ENCODE results near the gene NR5A2.

NR5A2 gene

GRCh38 chr1:200075938-200076546 lies 48.5 kb downstream of the NR5A2 start:
- H3K9ac ChIP-seq (ENCODE audit: low read length), result no peak overlapping the region
- no peaks in the 10 kb centered on the region for H3K9me3 ChIP-seq (ENCODE audit: control insufficient read depth, low read depth, low read length)
- peaks cover 5% of the 10 kb centered on the region for H3K27me3 ChIP-seq (ENCODE audit: control insufficient read depth, insufficient read depth, low read length)
- no peak overlapping the region for H3K4me3 ChIP-seq (ENCODE audit: low read length)
- no peaks in the 10 kb centered on the region for H3K36me3 ChIP-seq (ENCODE audit: control insufficient read depth, low read depth, low read length)
- H3K4me1 ChIP-seq (ENCODE audit: control insufficient read depth, low read depth, low read length), result peaks cover 22% of the 10 kb centered on the region
- no peak overlapping the region for H3K27ac ChIP-seq (ENCODE audit: low read length)

DNA sequence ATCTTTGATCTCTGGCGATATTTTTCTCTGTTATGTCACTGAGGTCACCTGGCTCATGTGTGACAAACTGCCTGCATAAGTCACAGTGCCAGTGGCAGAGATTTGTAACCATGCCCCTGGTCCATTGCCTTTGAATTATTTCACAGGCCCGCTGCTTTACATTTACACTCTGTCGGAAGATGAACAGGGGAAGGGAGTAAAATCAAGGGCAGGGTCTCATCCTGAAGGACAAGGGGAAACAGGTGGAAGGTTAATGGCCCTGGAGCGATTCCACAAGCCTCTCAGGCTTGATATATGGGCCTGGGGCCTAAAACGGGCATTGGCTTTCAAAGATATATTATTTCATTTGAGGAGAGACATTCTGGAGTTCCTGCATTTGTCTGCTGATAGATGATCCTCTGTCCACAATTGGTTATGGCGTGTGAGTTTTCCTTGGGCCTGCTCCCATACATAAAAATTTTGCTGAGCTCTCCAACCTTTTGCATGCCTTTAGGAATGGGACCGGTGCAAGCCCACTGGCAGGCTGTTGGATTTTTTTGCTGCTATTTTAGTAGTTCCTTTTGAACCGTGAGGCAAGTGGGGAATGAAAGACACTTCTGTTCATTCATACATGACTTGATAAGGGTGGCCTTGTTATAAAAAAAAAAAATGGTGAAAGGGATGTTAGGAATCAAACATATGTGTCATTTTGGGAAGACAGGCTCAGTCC lies 51.9 kb downstream of the NR5A2 start:
- Histone ChIP-seq H3K9ac (ENCODE audit: low read length) (no peak overlapping the region), H3K9me3 (ENCODE audit: control insufficient read depth, low read depth, low read length) (no peaks in the 10 kb centered on the region), H3K27ac (ENCODE audit: low read length) (no peak overlapping the region), H3K4me1 (ENCODE audit: control insufficient read depth, low read depth, low read length) (peaks cover 38% of the 10 kb centered on the region), H3K36me3 (ENCODE audit: control insufficient read depth, low read depth, low read length) (no peaks in the 10 kb centered on the region), H3K27me3 (ENCODE audit: control insufficient read depth, insufficient read depth, low read length) (peaks cover 5% of the 10 kb centered on the region), H3K4me3 (ENCODE audit: low read length) (no peak overlapping the region)

DNA sequence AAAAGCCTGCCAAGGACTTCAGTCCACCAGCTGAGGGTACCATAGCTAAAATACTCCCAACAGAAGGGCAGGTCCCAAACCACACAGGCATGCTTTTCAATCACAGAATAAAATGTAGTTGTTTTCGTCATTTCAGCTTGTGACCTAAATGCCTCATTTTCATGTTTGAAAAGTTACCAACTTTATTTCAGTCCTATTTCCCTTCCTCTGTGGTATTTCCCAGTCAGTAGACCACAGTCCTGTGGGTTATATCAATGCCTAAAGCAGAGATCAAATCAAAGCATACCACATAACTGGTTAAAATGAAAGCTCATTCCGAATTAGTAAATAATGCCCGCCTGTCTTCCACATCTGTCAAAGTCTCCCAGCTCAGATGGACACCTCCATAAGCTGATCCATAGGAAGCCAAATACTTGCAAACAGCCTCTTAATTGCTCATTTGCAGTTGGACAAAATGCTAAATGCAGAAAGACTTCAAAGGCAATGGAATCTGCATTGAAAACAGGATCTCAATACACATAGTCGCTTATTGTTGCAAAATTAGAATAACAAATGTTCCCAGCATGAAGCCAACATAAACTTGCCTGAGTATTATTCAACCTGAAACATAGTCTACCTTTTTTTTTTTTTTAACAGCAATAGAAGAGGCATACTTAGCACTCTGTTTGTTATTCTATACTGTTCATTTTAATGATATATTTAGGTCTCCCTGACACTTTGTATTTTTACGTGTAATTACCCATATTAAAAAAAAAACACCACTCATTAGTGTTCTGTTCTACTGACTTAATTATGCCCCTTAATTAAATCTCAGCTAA lies 53.9 kb downstream of the NR5A2 start:
- Histone ChIP-seq H3K27me3 (ENCODE audit: control insufficient read depth, insufficient read depth, low read length) (peaks cover 5% of the 10 kb centered on the region), H3K27ac (ENCODE audit: low read length) (no peak overlapping the region), H3K9me3 (ENCODE audit: control insufficient read depth, low read depth, low read length) (no peaks in the 10 kb centered on the region), H3K9ac (ENCODE audit: low read length) (no peak overlapping the region), H3K4me3 (ENCODE audit: low read length) (peak overlapping the region; percentile 36), H3K4me1 (ENCODE audit: control insufficient read depth, low read depth, low read length) (peaks cover 30% of the 10 kb centered on the region), H3K36me3 (ENCODE audit: control insufficient read depth, low read depth, low read length) (no peaks in the 10 kb centered on the region)

GRCh38 chr1:200081969-200082245 lies 54.4 kb downstream of the NR5A2 start:
- Histone ChIP-seq H3K4me3 (ENCODE audit: low read length) (peak overlapping the region; percentile 36), H3K27me3 (ENCODE audit: control insufficient read depth, insufficient read depth, low read length) (peaks cover 5% of the 10 kb centered on the region), H3K27ac (ENCODE audit: low read length) (no peak overlapping the region), H3K4me1 (ENCODE audit: control insufficient read depth, low read depth, low read length) (peaks cover 29% of the 10 kb centered on the region), H3K36me3 (ENCODE audit: control insufficient read depth, low read depth, low read length) (no peaks in the 10 kb centered on the region), H3K9ac (ENCODE audit: low read length) (no peak overlapping the region), H3K9me3 (ENCODE audit: control insufficient read depth, low read depth, low read length) (no peaks in the 10 kb centered on the region)

- H3K27me3 ChIP-seq (ENCODE audit: control insufficient read depth, insufficient read depth, low read length), result peaks cover 5% of the 10 kb centered on the region
- H3K4me1 ChIP-seq (ENCODE audit: control insufficient read depth, low read depth, low read length), result peaks cover 29% of the 10 kb centered on the region
- H3K9me3 ChIP-seq (ENCODE audit: control insufficient read depth, low read depth, low read length), result no peaks in the 10 kb centered on the region
- H3K36me3 ChIP-seq (ENCODE audit: control insufficient read depth, low read depth, low read length), result no peaks in the 10 kb centered on the region
- H3K9ac ChIP-seq (ENCODE audit: low read length), result no peak overlapping the region
- no peak overlapping the region for H3K27ac ChIP-seq (ENCODE audit: low read length)
- no peak overlapping the region for H3K4me3 ChIP-seq (ENCODE audit: low read length)
Measured at GRCh38 chr1:200082329-200082728, 54.8 kb downstream of the NR5A2 start.

DNA sequence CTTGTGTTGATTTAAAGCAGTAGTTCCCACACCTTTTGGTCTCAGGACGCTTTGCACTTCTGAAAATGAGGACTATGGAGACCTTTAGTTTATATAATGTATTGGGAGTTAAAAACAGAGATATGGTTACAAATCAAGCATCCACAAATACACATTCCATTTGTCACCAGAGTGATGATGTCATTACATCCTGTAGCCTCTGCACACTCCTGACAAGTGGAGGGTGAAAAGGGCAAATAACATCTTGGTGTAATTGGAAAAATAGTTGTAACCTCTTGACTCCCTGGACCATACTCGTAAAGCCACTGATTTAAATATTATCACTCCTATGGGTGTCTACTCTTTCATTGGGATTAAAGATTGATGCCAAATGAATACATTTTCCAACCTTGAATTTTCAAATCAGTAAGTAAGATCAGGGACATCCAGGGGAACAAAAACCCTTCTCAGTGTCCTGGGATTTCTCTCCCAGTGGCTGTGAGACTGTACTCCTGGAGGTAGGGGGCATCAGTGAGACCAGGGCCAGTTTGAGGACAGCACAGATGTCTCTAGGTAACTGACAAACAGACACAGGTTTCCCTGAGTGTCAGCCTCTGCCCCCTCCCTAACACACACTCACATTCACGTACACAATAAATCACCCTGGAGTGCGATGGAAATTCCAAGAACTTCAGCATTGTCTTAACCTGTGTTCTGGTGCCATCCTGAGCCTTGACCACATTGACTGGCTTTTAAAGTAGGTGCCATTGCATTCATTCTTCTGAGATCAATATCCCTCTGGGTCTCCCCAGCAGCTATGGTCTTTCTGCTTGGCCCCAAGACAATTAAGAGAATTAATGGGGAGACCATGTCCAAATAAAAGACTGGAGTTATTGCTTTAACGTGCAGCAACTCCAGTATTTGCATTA lies 63.0 kb downstream of the NR5A2 start:
- Histone ChIP-seq H3K4me1 (ENCODE audit: control insufficient read depth, low read depth, low read length) (no peaks in the 10 kb centered on the region), H3K27me3 (ENCODE audit: control insufficient read depth, insufficient read depth, low read length) (no peaks in the 10 kb centered on the region), H3K9ac (ENCODE audit: low read length) (no peak overlapping the region), H3K36me3 (ENCODE audit: control insufficient read depth, low read depth, low read length) (no peaks in the 10 kb centered on the region), H3K9me3 (ENCODE audit: control insufficient read depth, low read depth, low read length) (no peaks in the 10 kb centered on the region), H3K4me3 (ENCODE audit: low read length) (no peak overlapping the region), H3K27ac (ENCODE audit: low read length) (no peak overlapping the region)

- no peak overlapping the region for H3K4me3 ChIP-seq (ENCODE audit: low read length)
- H3K9me3 ChIP-seq (ENCODE audit: control insufficient read depth, low read depth, low read length), result no peaks in the 10 kb centered on the region
- H3K4me1 ChIP-seq (ENCODE audit: control insufficient read depth, low read depth, low read length), result no peaks in the 10 kb centered on the region
- no peaks in the 10 kb centered on the region for H3K27me3 ChIP-seq (ENCODE audit: control insufficient read depth, insufficient read depth, low read length)
- no peak overlapping the region for H3K9ac ChIP-seq (ENCODE audit: low read length)
- no peaks in the 10 kb centered on the region for H3K36me3 ChIP-seq (ENCODE audit: control insufficient read depth, low read depth, low read length)
- H3K27ac ChIP-seq (ENCODE audit: low read length), result no peak overlapping the region
Measured at GRCh38 chr1:200095057-200095577, 67.6 kb downstream of the NR5A2 start.

DNA sequence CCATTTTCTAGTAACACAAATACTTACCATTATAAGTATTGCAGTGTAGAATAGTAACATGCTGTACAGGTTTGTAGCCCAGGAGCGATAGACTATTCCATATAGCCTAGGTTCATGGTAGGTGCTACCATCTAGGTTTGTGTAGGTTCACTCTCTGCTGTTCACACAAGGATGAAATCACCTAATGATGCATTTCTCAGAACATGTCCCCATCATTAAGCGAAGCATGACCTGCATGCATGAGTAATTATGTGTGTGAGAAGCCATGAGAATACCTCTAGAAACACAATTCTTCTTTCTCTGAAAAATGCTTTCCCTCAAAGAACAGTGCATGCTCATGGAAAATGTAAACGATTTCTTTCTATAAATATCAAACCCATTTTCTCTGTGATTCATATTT lies 69.3 kb downstream of the NR5A2 start:
- no peaks in the 10 kb centered on the region for H3K4me1 ChIP-seq (ENCODE audit: control insufficient read depth, low read depth, low read length)
- no peak overlapping the region for H3K27ac ChIP-seq (ENCODE audit: low read length)
- no peaks in the 10 kb centered on the region for H3K27me3 ChIP-seq (ENCODE audit: control insufficient read depth, insufficient read depth, low read length)
- H3K9ac ChIP-seq (ENCODE audit: low read length), result no peak overlapping the region
- no peak overlapping the region for H3K4me3 ChIP-seq (ENCODE audit: low read length)
- no peaks in the 10 kb centered on the region for H3K9me3 ChIP-seq (ENCODE audit: control insufficient read depth, low read depth, low read length)
- no peaks in the 10 kb centered on the region for H3K36me3 ChIP-seq (ENCODE audit: control insufficient read depth, low read depth, low read length)

GRCh38 chr1:200099040-200099439 lies 71.5 kb downstream of the NR5A2 start:
- Histone ChIP-seq H3K4me1 (ENCODE audit: control insufficient read depth, low read depth, low read length) (no peaks in the 10 kb centered on the region), H3K9ac (ENCODE audit: low read length) (no peak overlapping the region), H3K36me3 (ENCODE audit: control insufficient read depth, low read depth, low read length) (no peaks in the 10 kb centered on the region), H3K27ac (ENCODE audit: low read length) (no peak overlapping the region), H3K9me3 (ENCODE audit: control insufficient read depth, low read depth, low read length) (no peaks in the 10 kb centered on the region), H3K27me3 (ENCODE audit: control insufficient read depth, insufficient read depth, low read length) (no peaks in the 10 kb centered on the region), H3K4me3 (ENCODE audit: low read length) (no peak overlapping the region)

DNA sequence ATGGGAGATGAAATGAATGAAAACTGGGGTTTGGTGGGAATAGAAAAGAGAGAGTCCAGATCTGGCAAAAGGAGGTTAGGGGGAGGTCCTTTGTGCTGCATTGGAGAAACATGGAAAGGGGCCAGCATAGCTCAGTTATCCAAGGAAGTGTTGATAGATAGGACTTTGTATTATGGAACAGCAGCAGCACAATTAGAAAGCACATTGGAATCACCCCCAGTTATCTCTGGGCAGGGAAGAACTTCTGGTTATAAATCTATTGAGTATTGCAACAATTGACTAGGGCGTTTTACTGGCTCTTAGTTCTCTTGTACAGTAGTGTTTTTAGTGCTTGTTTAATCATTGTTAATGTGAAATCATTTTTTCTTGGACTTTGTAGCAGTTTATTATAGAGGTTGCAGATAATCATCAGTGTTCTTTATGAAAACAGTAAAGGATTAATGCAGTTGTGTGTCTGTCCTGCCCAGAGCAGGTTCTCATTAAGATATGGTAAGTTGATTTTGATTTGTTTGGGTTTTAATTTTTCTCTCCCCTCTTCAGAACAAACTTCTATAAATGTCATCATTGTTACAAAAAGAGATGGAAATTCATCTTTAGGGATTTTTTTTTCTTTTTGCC lies 76.6 kb downstream of the NR5A2 start:
- no peaks in the 10 kb centered on the region for H3K4me1 ChIP-seq (ENCODE audit: control insufficient read depth, low read depth, low read length)
- no peak overlapping the region for H3K9ac ChIP-seq (ENCODE audit: low read length)
- no peaks in the 10 kb centered on the region for H3K9me3 ChIP-seq (ENCODE audit: control insufficient read depth, low read depth, low read length)
- H3K27ac ChIP-seq (ENCODE audit: low read length), result no peak overlapping the region
- no peaks in the 10 kb centered on the region for H3K27me3 ChIP-seq (ENCODE audit: control insufficient read depth, insufficient read depth, low read length)
- no peak overlapping the region for H3K4me3 ChIP-seq (ENCODE audit: low read length)
- no peaks in the 10 kb centered on the region for H3K36me3 ChIP-seq (ENCODE audit: control insufficient read depth, low read depth, low read length)
